ENCODE data around the gene KATNAL1. TPM values are rescaled to one million over a fixed set of nuclear protein-coding genes. Genes with fewer than 3 reads are reported as not detected.

The KATNAL1 gene
- total and polyA plus RNA-seq, 2 of the 4 experiments (the other 2 are of a cell fraction) = 6.9 to 16.8 TPM

DNA sequence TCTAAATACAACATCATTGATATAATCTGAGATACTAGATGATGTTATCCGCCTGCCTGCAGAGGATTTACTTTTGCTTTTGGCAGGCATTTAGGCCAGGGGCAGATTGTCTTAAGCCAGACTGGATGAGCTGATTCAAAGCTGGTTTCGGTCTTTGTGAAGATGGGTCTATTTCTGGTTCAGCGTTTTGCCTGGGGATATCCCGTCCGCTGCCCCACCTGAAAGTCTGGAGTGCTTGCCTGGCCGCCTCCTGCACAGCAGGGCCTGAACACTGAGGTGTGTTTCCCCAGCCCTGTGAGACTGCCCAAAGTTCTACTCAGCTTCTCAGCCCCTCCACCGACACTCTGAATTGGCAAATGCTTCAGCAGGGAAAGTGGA lies 149.7 kb downstream of the KATNAL1 start:
- Histone ChIP-seq H3K9ac (ENCODE audit: low read depth, low read length) (no peak overlapping the region), H3K14ac (replicated peaks; ENCODE audit: low read depth, low read length) (no peak overlapping the region), H2AK5ac (ENCODE audit: low read depth, low read length) (no peak overlapping the region), H3K79me1 (ENCODE audit: low read depth in 1 of 2, low read length in 2 of 2) (no peaks in the 10 kb centered on the region), H3K4me2 (ENCODE audit: low read depth, low read length) (no peak overlapping the region), H3K9me1 (ENCODE audit: insufficient read depth, low read length) (no peaks in the 10 kb centered on the region; the same call in 1 of the 2 replicates), H3K36me3 (ENCODE audit: control insufficient read depth, insufficient read depth, low read length) (no peaks in the 10 kb centered on the region), H3K23ac (ENCODE audit: low read depth, low read length) (no peak overlapping the region), H3K4me1 (ENCODE audit: control insufficient read depth, insufficient read depth, low read length) (no peaks in the 10 kb centered on the region), H2BK5ac (ENCODE audit: low read depth, low read length, poor library complexity, severe bottlenecking) (no peak overlapping the region), H4K8ac (ENCODE audit: low read depth in 2 of 2, low read length in 2 of 2) (no peak overlapping the region), H2BK20ac (ENCODE audit: low read depth, low read length) (no peak overlapping the region), H4K5ac (ENCODE audit: low read depth, low read length) (no peak overlapping the region), H2BK120ac (ENCODE audit: low read depth, low read length) (no peak overlapping the region), H2BK15ac (ENCODE audit: low read depth, low read length) (no peak overlapping the region), H4K20me1 (ENCODE audit: insufficient read depth, low read length) (peaks cover 3% of the 10 kb centered on the region; the same call in 1 of the 2 replicates), H3K4ac (ENCODE audit: low read depth, low read length) (no peak overlapping the region), H3K4me3 (ENCODE audit: insufficient read depth, low read depth, low read length) (no peak overlapping the region), H2AK9ac (replicated peaks; ENCODE audit: low read depth, low read length, poor library complexity) (no peak overlapping the region), H3K56ac (ENCODE audit: extremely low read depth, insufficient read depth, low read length) (no peak overlapping the region), H3K18ac (ENCODE audit: low read depth, low read length) (no peak overlapping the region), H2AFZ (replicated peaks; ENCODE audit: low read length, poor library complexity) (no peak overlapping the region), H3K27ac (ENCODE audit: insufficient read depth, low read length) (no peak overlapping the region), H3K9me3 (ENCODE audit: control insufficient read depth, insufficient read depth, low read length) (no peaks in the 10 kb centered on the region), H3K27me3 (ENCODE audit: control insufficient read depth, insufficient read depth, low read length) (peaks cover 5% of the 10 kb centered on the region), H4K91ac (ENCODE audit: insufficient read depth, low read depth, low read length) (no peak overlapping the region)
- no TSS peak for BruUV-seq (replicated peaks)
- in situ Hi-C loops (cut with MboI; ENCODE audit: low sequenced_read_pairs) (no loop called here), intact Hi-C loops (cut with micrococcal nuclease) (no loop called here), dilution Hi-C loops (cut with HindIII; ENCODE audit: low sequenced_read_pairs, unreplicated experiment) (no loop called here)
- 87% methylated on average over 3 of the region's 7 CpGs; no CpG with 5 or more reads in 1 of the 2 experiments for WGBS, 2 experiments (ENCODE audit: extremely low coverage in 2 of 2, insufficient read length in 1 of 2)
- DNase-seq (no peak), ATAC-seq (ENCODE audit: low read depth) (no peak)
- POLR2A ChIA-PET (ENCODE audit: unreplicated experiment) = no interaction called here
- CTCF ChIA-PET = interaction anchor here (3.1 kb wide), 1 partner anchor 25 kb away, joined by 20 read pairs; no protein-coding TSS in a partner anchor
- TF ChIP-seq RFX5 (IDR thresholded peaks at IDR 0.05; ENCODE audit: low read depth, low read length) = no peak
- TF ChIP-seq ELK1 (IDR thresholded peaks at IDR 0.05; ENCODE audit: borderline replicate concordance, low read depth, low read length) = no peak

All from IMR-90 (cell line).